Spinal cord (tissue), 10 donors: ENCODE data around the gene POLK. TPM values are rescaled to one million over a fixed set of nuclear protein-coding genes. Genes with fewer than 3 reads are reported as not detected.
A peak's percentile ranks its signal among the peaks of the same experiment; 100 is the strongest.

Experiments used
- DNase-seq, 6 donors: peaks; one replicate each; pipeline versions ENCODE4 v3.0.0 to v3.0.0-alpha.2; 2013 to 2015; ENCODE audit warnings: low spot score in 6 of 6, low read depth in 4 of 6
- H3K27ac ChIP-seq: one replicate; pipeline ENCODE4 v1.5.1; 2013; ENCODE audit warnings: low read depth, low read length, control low read depth
- H3K27me3 ChIP-seq: one replicate; pipeline ENCODE4 v1.6.1; 2013; ENCODE audit warnings: low read length; ENCODE audit not compliant: control insufficient read depth, insufficient read depth
- H3K36me3 ChIP-seq: one replicate; pipeline ENCODE4 v1.6.1; 2013; ENCODE audit warnings: low read length; ENCODE audit not compliant: control insufficient read depth, insufficient read depth
- H3K4me1 ChIP-seq: one replicate; pipeline ENCODE4 v1.6.1; 2013; ENCODE audit warnings: low read length; ENCODE audit not compliant: control insufficient read depth, insufficient read depth
- H3K4me3 ChIP-seq: one replicate; pipeline ENCODE4 v1.5.1; 2013; ENCODE audit warnings: low read depth, low read length, control low read depth
- H3K9me3 ChIP-seq: one replicate; pipeline ENCODE4 v1.6.1; 2013; ENCODE audit warnings: low read length; ENCODE audit not compliant: control insufficient read depth, insufficient read depth
- WGBS: methylation state at CpG from one replicate; pipeline ENCODE4 v1.1.5; 2013; ENCODE audit warnings: missing lambda C conversion rate; ENCODE audit not compliant: insufficient coverage; 5-methylcytosine and 5-hydroxymethylcytosine counted together
- polyA plus RNA-seq, 2 donors: library from polyadenylated mRNA; unstranded; fragments of 120-200 nt; gene quantifications; one replicate each; pipeline ENCODE4 v1.2.1, GENCODE V29; 2013; ENCODE audit not compliant: insufficient read length in 2 of 2
- total RNA-seq, 2 donors: library from RNA; depleted of rRNA in 1 of 2; stranded (reverse); fragments of 120-200 nt in 1 of 2; fragments of >200 nt in 1 of 2; gene quantifications; one replicate each; pipeline versions ENCODE4 v1.2.3 to v1.2.4, GENCODE V29; 2013 to 2014
- donor health status: healthy.

POLK gene
- total and polyA plus RNA-seq, 4 donors, result 16.9 to 58.5 (median 31.2) TPM

GRCh38 chr5:75617736-75618352, 106.2 kb downstream of the POLK start:
- Histone ChIP-seq H3K27ac (no peak overlapping the region), H3K4me3 (no peak overlapping the region), H3K9me3 (no peaks in the 10 kb centered on the region), H3K36me3 (no peaks in the 10 kb centered on the region), H3K27me3 (no peaks in the 10 kb centered on the region), H3K4me1 (peaks cover 3% of the 10 kb centered on the region)
- WGBS, result 88% methylated on average over 4 of the region's 5 CpGs
- peak in 1 of 6 donors; percentile 3 for DNase-seq

DNA sequence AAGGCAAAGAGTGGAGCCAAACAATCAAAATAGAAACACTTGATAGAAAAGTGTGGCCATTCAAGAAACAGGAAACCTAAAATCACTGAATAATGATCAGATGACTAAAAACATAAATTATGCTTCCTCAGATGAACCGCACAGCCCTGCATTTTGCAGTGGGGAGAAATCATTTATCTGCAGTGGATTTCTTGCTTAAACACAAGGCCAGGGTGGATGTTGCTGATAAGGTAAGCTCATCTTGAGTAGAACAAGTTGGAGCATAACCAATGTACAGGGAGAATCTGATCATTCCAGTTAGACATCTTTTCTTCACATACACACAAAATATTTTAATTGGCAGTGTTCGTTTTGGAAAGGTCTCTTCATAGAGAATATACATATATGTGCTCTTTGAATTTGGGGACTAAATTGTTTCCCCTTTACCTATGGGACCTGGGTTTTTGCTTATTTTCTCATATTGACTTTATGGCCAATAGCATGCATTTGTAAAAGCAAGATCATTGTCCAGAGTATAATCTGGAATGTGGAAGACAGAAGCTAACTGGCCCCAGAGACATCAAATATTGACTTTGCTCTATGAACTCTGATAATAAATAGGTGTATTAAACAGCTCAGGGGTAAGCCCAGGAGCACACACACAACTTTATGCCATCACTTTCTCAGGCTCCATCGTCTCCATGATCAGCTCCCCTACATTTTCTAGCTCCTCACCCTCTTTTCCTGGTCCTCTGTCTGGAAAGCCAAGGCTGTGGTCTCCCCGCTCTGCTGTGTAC, 108.7 kb downstream of the POLK start:
- WGBS, result no CpG with 5 or more reads among the region's 4 CpGs
- Histone ChIP-seq H3K36me3 (no peaks in the 10 kb centered on the region), H3K27me3 (no peaks in the 10 kb centered on the region), H3K4me1 (peaks cover 3% of the 10 kb centered on the region), H3K27ac (no peak overlapping the region), H3K4me3 (no peak overlapping the region), H3K9me3 (no peaks in the 10 kb centered on the region)
- no peak for DNase-seq

GRCh38 chr5:75622564-75622963, 110.9 kb downstream of the POLK start:
- Histone ChIP-seq H3K4me1 (no peaks in the 10 kb centered on the region), H3K27ac (no peak overlapping the region), H3K36me3 (no peaks in the 10 kb centered on the region), H3K27me3 (no peaks in the 10 kb centered on the region), H3K4me3 (no peak overlapping the region), H3K9me3 (no peaks in the 10 kb centered on the region)
- no peak for DNase-seq
- 69% methylated on average over 4 of the region's 4 CpGs for WGBS

DNA sequence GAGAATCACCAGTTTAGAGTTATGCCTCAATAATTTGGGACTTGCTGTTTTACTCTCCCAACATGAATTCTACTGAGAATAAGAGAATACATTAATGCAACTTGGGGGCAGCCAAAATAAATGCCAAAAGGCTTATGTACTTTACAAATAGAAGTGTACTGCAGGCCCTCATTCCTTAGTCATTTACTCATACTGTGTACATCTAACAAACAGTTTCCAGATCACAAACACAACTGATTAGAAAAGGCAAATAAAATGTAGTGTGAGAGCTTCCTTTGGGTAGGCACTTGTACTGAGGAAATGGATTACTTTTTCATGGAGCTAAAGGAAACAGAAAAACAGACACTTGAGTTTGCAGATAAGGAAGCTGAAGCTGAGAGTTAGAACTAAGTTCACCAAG, 112.2 kb downstream of the POLK start:
- no peak for DNase-seq

GRCh38 chr5:75626959-75627358, 115.3 kb downstream of the POLK start:
- H3K4me3 ChIP-seq, result no peak overlapping the region
- no peak for DNase-seq
- no peaks in the 10 kb centered on the region for H3K27me3 ChIP-seq
- H3K9me3 ChIP-seq, result no peaks in the 10 kb centered on the region
- no peak overlapping the region for H3K27ac ChIP-seq
- no peaks in the 10 kb centered on the region for H3K36me3 ChIP-seq
- no peaks in the 10 kb centered on the region for H3K4me1 ChIP-seq

More for the DNA sequence above, 112.2 kb downstream of the POLK start:
- Histone ChIP-seq H3K9me3 (no peaks in the 10 kb centered on the region), H3K4me1 (no peaks in the 10 kb centered on the region), H3K27ac (no peak overlapping the region), H3K4me3 (no peak overlapping the region), H3K27me3 (no peaks in the 10 kb centered on the region), H3K36me3 (no peaks in the 10 kb centered on the region)

DNA sequence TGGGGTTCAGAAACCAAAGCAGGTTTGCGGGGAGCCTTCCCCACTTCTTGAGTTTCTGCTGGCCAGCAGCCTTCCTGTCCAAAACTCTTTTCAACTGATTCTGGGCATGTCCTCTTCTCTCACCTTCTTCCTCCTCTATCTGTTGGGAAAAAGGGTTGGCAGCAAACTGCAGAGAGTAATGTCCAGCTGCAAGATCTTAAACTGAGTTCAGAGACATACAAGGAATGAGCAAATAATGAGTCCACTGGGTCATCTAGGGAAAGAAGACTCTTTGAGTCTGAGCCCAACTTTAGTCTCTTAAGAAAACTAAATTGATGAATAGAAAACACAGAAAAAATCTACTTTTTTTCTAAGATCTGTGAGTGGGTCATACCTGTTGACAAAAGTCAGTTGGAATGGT, 116.1 kb downstream of the POLK start:
- Histone ChIP-seq H3K27ac (no peak overlapping the region), H3K36me3 (no peaks in the 10 kb centered on the region), H3K27me3 (no peaks in the 10 kb centered on the region), H3K9me3 (no peaks in the 10 kb centered on the region), H3K4me3 (no peak overlapping the region), H3K4me1 (no peaks in the 10 kb centered on the region)
- WGBS, result no CpG with 5 or more reads among the region's 1 CpG
- DNase-seq, result no peak

- 100% methylated on average over 1 of the region's 2 CpGs for WGBS
Observed at GRCh38 chr5:75630875-75631274, 119.2 kb downstream of the POLK start.

GRCh38 chr5:75632321-75632720, 120.6 kb downstream of the POLK start:
- WGBS, result 100% methylated on average over 1 of the region's 1 CpG
- H3K27ac ChIP-seq, result no peak overlapping the region
- no peaks in the 10 kb centered on the region for H3K27me3 ChIP-seq
- DNase-seq, result no peak
- no peaks in the 10 kb centered on the region for H3K36me3 ChIP-seq
- no peaks in the 10 kb centered on the region for H3K4me1 ChIP-seq
- no peak overlapping the region for H3K4me3 ChIP-seq
- H3K9me3 ChIP-seq, result no peaks in the 10 kb centered on the region

More at GRCh38 chr5:75630875-75631274, 119.2 kb downstream of the POLK start:
- no peak for DNase-seq
- Histone ChIP-seq H3K27ac (no peak overlapping the region), H3K9me3 (no peaks in the 10 kb centered on the region), H3K4me1 (no peaks in the 10 kb centered on the region), H3K4me3 (no peak overlapping the region), H3K27me3 (no peaks in the 10 kb centered on the region), H3K36me3 (no peaks in the 10 kb centered on the region)

GRCh38 chr5:75637949-75638348, 126.3 kb downstream of the POLK start:
- no CpG with 5 or more reads among the region's 1 CpG for WGBS
- H3K27ac ChIP-seq, result no peak overlapping the region
- H3K27me3 ChIP-seq, result no peaks in the 10 kb centered on the region
- no peaks in the 10 kb centered on the region for H3K36me3 ChIP-seq
- no peak overlapping the region for H3K4me3 ChIP-seq
- H3K9me3 ChIP-seq, result no peaks in the 10 kb centered on the region
- no peak for DNase-seq
- H3K4me1 ChIP-seq, result no peaks in the 10 kb centered on the region
